GM23338 (cell line): Measurements from ENCODE around the gene RUNX1. TPM values are rescaled to one million over a fixed set of nuclear protein-coding genes. Genes with fewer than 3 reads are reported as not detected.

Experiments
- ATAC-seq: fragments of 200-7000 bp; cut with Tn5 transposase; 3 replicates; pipeline ENCODE4 v1.9.1; 2020
- DNase-seq: peaks from one replicate; pipeline ENCODE4 v3.0.0-alpha.2; 2015; ENCODE audit warnings: low spot score
- H2AFZ ChIP-seq: fragments of 200-600 bp; sonication (generic); 2 replicates; pipeline ENCODE4 v1.8.0; 2016; ENCODE audit warnings: antibody characterized with exemption, mild to moderate bottlenecking, moderate library complexity
- H3F3A ChIP-seq: fragments of 200-600 bp; sonication (generic); replicated peaks from 2 replicates; pipeline ENCODE4 v1.8.0; 2017; ENCODE audit warnings: antibody characterized with exemption, mixed run types, low read depth
- H3K27ac ChIP-seq: fragments of 200-600 bp; sonication (generic); 2 replicates; pipeline ENCODE4 v1.6.1; 2016; ENCODE audit warnings: low read depth
- H3K27me3 ChIP-seq: fragments of 200-600 bp; sonication (generic); 2 replicates; pipeline ENCODE4 v1.8.0; 2016; ENCODE audit warnings: mild to moderate bottlenecking, mixed run types, moderate library complexity; ENCODE audit not compliant: insufficient read depth
- H3K36me3 ChIP-seq: fragments of 200-600 bp; sonication (generic); 2 replicates; pipeline ENCODE4 v1.8.0; 2016; ENCODE audit warnings: mild to moderate bottlenecking; ENCODE audit not compliant: insufficient read depth
- H3K4me1 ChIP-seq: fragments of 200-600 bp; sonication (generic); 2 replicates; pipeline ENCODE4 v1.8.0; 2016; ENCODE audit warnings: mild to moderate bottlenecking, moderate library complexity; ENCODE audit not compliant: insufficient read depth
- H3K4me2 ChIP-seq: fragments of 200-600 bp; sonication (generic); 2 replicates; pipeline ENCODE4 v1.7.1; 2017; ENCODE audit warnings: mixed run types
- H3K4me3 ChIP-seq: fragments of 200-600 bp; sonication (generic); 2 replicates; pipeline ENCODE4 v1.6.1; 2016; ENCODE audit warnings: mixed run types
- H3K79me2 ChIP-seq: fragments of 200-600 bp; sonication (generic); replicated peaks from 2 replicates; pipeline ENCODE4 v1.8.0; 2017; ENCODE audit warnings: mild to moderate bottlenecking; ENCODE audit not compliant: insufficient read depth
- H3K9me2 ChIP-seq: fragments of 200-600 bp; sonication (generic); 2 replicates; pipeline ENCODE4 v1.8.0; 2017; ENCODE audit not compliant: insufficient read depth
- H4K20me1 ChIP-seq: fragments of 200-600 bp; sonication (generic); replicated peaks from 2 replicates; pipeline ENCODE4 v1.8.0; 2017; ENCODE audit warnings: mild to moderate bottlenecking; ENCODE audit not compliant: insufficient read depth
- H3K27ac Mint-ChIP-seq: 2 replicates; pipeline ENCODE4 v1.8.0; 2020; ENCODE audit warnings: inconsistent platforms, mild to moderate bottlenecking, moderate library complexity, mixed read lengths
- H3K27me3 Mint-ChIP-seq: 3 replicates; pipeline ENCODE4 v1.8.0; 2022; ENCODE audit warnings: low read depth, mild to moderate bottlenecking, moderate library complexity, mixed read lengths, inconsistent platforms; ENCODE audit not compliant: insufficient read depth, poor library complexity
- H3K36me3 Mint-ChIP-seq: 3 replicates; pipeline ENCODE4 v1.8.0; 2021; ENCODE audit warnings: low read depth, mild to moderate bottlenecking, inconsistent platforms, moderate library complexity, mixed read lengths
- H3K4me1 Mint-ChIP-seq: 3 replicates; pipeline ENCODE4 v1.8.0; 2020; ENCODE audit warnings: mild to moderate bottlenecking, inconsistent platforms, mixed read lengths
- H3K4me3 Mint-ChIP-seq: 3 replicates; pipeline ENCODE4 v1.8.0; 2021; ENCODE audit warnings: moderate library complexity, mild to moderate bottlenecking, inconsistent platforms, mixed read lengths
- H3K9me3 Mint-ChIP-seq: 3 replicates; pipeline ENCODE4 v1.8.0; 2020; ENCODE audit warnings: moderate library complexity, mild to moderate bottlenecking, inconsistent platforms, mixed read lengths
- CREB1 ChIP-seq: fragments of 250-450 bp; sonication (Bioruptor Pico); IDR thresholded peaks from 2 replicates; pipeline ENCODE4 v1.5.0; 2020; ENCODE audit warnings: low read depth, mild to moderate bottlenecking, moderate library complexity
- ETS1 ChIP-seq: IDR thresholded peaks from 2 replicates; pipeline ENCODE4 v1.6.1; 2016; ENCODE audit warnings: antibody characterized with exemption
- EZH2 ChIP-seq: fragments of 200-600 bp; sonication (generic); IDR thresholded peaks from one replicate; pipeline ENCODE4 v1.8.0; 2017; ENCODE audit warnings: antibody characterized with exemption, mild to moderate bottlenecking, low read depth; ENCODE audit not compliant: unreplicated experiment
- EZH2phosphoT487 ChIP-seq: fragments of 200-600 bp; sonication (generic); IDR thresholded peaks from one replicate; pipeline ENCODE4 v1.8.1; 2018; ENCODE audit warnings: antibody characterized with exemption; ENCODE audit not compliant: unreplicated experiment
- NANOG ChIP-seq: IDR thresholded peaks from 2 replicates; pipeline ENCODE4 v1.6.1; 2016; ENCODE audit warnings: antibody characterized with exemption, borderline replicate concordance
- POLR2AphosphoS5 ChIP-seq: IDR thresholded peaks from 2 replicates; pipeline ENCODE4 v1.6.1; 2016; ENCODE audit warnings: antibody characterized with exemption, low read depth
- REST ChIP-seq: IDR thresholded peaks from one replicate; pipeline ENCODE4 v1.6.1; 2018; ENCODE audit warnings: antibody characterized with exemption; ENCODE audit not compliant: unreplicated experiment
- STAT1 ChIP-seq: IDR thresholded peaks from one replicate; pipeline ENCODE4 v1.6.1; 2016; ENCODE audit warnings: antibody characterized with exemption; ENCODE audit not compliant: unreplicated experiment
- ZNF331 ChIP-seq: fragments of 250-450 bp; sonication (Bioruptor Pico); IDR thresholded peaks from 2 replicates; pipeline ENCODE4 v1.5.0; 2020; ENCODE audit warnings: low read depth, mild to moderate bottlenecking, moderate library complexity
- ZNF462 ChIP-seq: fragments of 250-450 bp; sonication (Bioruptor Pico); IDR thresholded peaks from 2 replicates; pipeline ENCODE4 v1.5.0; 2020; ENCODE audit warnings: mild to moderate bottlenecking, moderate library complexity
- polyA plus RNA-seq: library from polyadenylated mRNA; unstranded; fragments of >200 nt; fragmentation: Nextera tagmentation; extraction: Ambion mirVana; gene quantifications from 2 replicates; pipeline ENCODE4 v1.2.1, GENCODE V29; 2016
- total RNA-seq: library from RNA; depleted of rRNA; stranded (reverse); fragments of >200 nt; shearing (Covaris generic); gene quantifications from 2 replicates; pipeline ENCODE4 v1.2.3, GENCODE V29; 2014

Gene RUNX1
- total and polyA plus RNA-seq, 2 experiments from 2014 or later = 0.29 to 1.1 TPM

- Histone ChIP-seq H3K36me3 (no peaks in the 10 kb centered on the region), H3K4me2 (no peak overlapping the region), H3K4me1 (no peaks in the 10 kb centered on the region), H3K27me3 (no peaks in the 10 kb centered on the region), H3K4me3 (no peak overlapping the region), H3K27ac (no peak overlapping the region), H2AFZ (no peak overlapping the region), H4K20me1 (no peaks in the 10 kb centered on the region), H3K9me2 (peaks cover 15% of the 10 kb centered on the region), H3K79me2 (no peaks in the 10 kb centered on the region), H3F3A (no peaks in the 10 kb centered on the region)
- TF ChIP-seq ZNF462 (no peak), EZH2phosphoT487 (no peak)
- no peaks in the 10 kb centered on the region for H3K36me3 Mint-ChIP-seq
- no peaks in the 10 kb centered on the region for H3K27me3 Mint-ChIP-seq
- no peak overlapping the region for H3K4me3 Mint-ChIP-seq
- H3K9me3 Mint-ChIP-seq = 0 out of 3 replicates have a peak, but pooled peaks cover 3% of the 10 kb centered on the region
- peaks cover 3% of the 10 kb centered on the region; the same call in 1 of the 3 replicates for H3K4me1 Mint-ChIP-seq
- H3K27ac Mint-ChIP-seq = no peak overlapping the region
- DNase-seq = no peak
- no peak for ATAC-seq
These were observed 41.3 kb upstream of the RUNX1 start for GRCh38 chr21:35090403-35090802.

GRCh38 chr21:35088319-35088771 lies 39.2 kb upstream of the RUNX1 start:
- Histone ChIP-seq H3K36me3 (0 out of 2 replicates have a peak, but pooled peaks cover 4% of the 10 kb centered on the region), H3K27ac (no peak overlapping the region), H3K9me2 (peaks cover 8% of the 10 kb centered on the region), H2AFZ (no peak overlapping the region), H3F3A (no peaks in the 10 kb centered on the region), H3K4me2 (no peak overlapping the region), H3K79me2 (no peaks in the 10 kb centered on the region), H3K4me3 (no peak overlapping the region), H3K27me3 (no peaks in the 10 kb centered on the region), H3K4me1 (no peaks in the 10 kb centered on the region), H4K20me1 (no peaks in the 10 kb centered on the region)
- no peaks in the 10 kb centered on the region for H3K27me3 Mint-ChIP-seq
- no peak overlapping the region for H3K4me3 Mint-ChIP-seq
- 0 out of 3 replicates have a peak, but pooled peaks cover 5% of the 10 kb centered on the region for H3K36me3 Mint-ChIP-seq
- H3K9me3 Mint-ChIP-seq = no peaks in the 10 kb centered on the region; the same call in 2 of the 3 replicates
- ATAC-seq (no peak), DNase-seq (no peak)
- H3K27ac Mint-ChIP-seq = no peak overlapping the region
- H3K4me1 Mint-ChIP-seq = peaks cover 3% of the 10 kb centered on the region; the same call in 1 of the 3 replicates
- TF ChIP-seq EZH2 = no peak
- no peak for TF ChIP-seq NANOG
- TF ChIP-seq CREB1 = no peak
- no peak for TF ChIP-seq POLR2AphosphoS5
- TF ChIP-seq REST = no peak
- TF ChIP-seq EZH2phosphoT487 = no peak
- TF ChIP-seq ETS1 = no peak
- TF ChIP-seq ZNF331 (CRISPR knock-in tag) = no peak
- TF ChIP-seq STAT1 = no peak
